PFSK-1 (cell line): ENCODE measurements around the gene VPS35L.

Experiments
- FOXP2 ChIP-seq: optimal IDR thresholded peaks from 2 replicates; pipeline ENCODE3; 2011; ENCODE audit warnings: borderline replicate concordance, control low read depth, inconsistent platforms; ENCODE audit not compliant: insufficient read depth; ENCODE audit errors: extremely low read length, extremely low read depth
- POLR2AphosphoS5 ChIP-seq: IDR thresholded peaks from 2 replicates; pipeline ENCODE4 v1.6.1; 2012; ENCODE audit warnings: low read depth, mild to moderate bottlenecking, control low read depth, low read length, moderate library complexity

GRCh38 chr16:19705843-19706242 is 150.3 kb downstream of the VPS35L start:
- TF ChIP-seq POLR2AphosphoS5, result no peak
- no peak for TF ChIP-seq FOXP2
